ENCODE data around the gene PRSS50. TPM values are rescaled to one million over a fixed set of nuclear protein-coding genes. Genes with fewer than 3 reads are reported as not detected.

Gene PRSS50
- total RNA-seq, 1 donor from 2014 or later: not detected

DNA sequence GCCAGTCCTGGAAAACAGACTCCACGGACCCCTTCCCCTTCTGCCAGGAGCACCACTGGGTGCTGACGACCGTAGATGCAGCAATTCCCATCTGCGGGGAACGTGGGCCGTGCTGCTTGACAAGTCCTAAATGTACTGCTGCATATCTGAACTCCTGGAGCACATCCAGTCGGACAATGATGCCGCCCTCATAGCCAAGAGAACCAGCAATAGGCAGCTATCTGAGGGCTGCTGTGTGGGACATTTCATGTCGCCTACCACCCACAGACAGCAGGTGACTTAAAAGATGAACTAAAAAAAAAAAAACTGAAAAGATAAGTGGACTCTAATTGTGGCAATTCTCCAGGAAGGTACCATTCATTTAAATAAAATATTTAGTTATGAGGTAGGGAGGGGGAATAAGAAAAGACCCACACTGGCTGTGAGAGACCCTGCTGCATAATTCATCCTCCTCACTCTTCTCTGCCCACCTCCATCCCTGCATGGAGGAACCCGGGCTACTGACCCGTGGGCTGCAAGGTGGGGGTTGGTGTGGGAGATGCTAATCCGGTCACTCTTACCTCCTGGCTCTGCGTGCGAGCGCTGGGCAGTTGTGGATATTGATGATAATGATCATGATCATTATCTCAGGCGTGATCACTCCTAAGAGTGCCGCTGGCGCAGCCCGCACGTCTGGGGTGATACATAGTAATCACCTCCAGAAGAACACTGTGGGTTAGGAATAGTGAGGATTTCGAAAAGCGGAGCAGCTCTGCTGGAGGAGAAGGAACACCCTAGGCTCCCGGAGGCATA is 52.5 kb downstream of the PRSS50 start:
- DNase-seq: no peak

DNA sequence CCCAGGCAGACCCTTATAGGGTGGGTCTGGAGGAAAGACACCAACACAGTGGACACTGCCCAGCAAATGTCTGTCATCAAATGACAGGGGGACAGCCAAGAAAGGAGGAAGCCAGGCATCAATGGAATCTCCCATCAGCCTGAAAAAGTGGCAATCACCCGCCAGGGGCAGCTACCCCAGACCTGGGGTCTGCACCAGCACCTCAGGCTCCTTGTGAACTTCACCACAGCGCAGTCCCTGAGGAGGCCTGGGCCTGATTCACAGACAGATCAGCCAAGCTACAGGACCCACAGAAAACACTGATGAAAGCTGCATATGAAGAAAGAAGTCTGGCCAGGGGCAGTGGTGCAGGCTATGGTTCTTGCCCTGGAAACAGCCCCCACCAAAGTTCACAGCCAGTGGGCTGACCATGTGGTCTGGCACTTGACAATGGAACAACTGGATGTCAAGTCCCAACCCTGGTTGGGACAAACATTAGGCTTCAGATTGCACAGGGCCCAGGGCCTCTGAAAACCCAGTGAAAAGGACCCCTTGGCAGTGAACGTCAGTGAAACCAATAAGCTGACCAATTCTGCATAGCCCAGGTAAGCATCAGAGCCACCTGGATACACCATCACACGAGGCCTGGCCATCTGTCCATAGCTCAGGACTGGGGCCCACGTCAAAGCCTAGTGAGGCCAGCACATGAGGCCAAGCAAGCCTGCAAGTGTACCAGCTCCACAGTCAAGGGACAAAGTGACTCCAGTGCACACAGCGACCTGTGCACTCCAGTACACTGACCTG is 53.3 kb downstream of the PRSS50 start:
- Mint-ChIP-seq H3K4me1 (ENCODE audit: low read depth, unreplicated experiment) (peaks cover 25% of the 10 kb centered on the region), H3K27me3 (ENCODE audit: unreplicated experiment) (peaks cover 7% of the 10 kb centered on the region), H3K4me3 (ENCODE audit: unreplicated experiment) (no peak overlapping the region), H3K36me3 (ENCODE audit: unreplicated experiment) (no peaks in the 10 kb centered on the region), H3K27ac (ENCODE audit: unreplicated experiment) (no peak overlapping the region), H3K9me3 (ENCODE audit: unreplicated experiment) (peaks cover 5% of the 10 kb centered on the region)
- DNase-seq: no peak
- TF ChIP-seq, protein P1, sequence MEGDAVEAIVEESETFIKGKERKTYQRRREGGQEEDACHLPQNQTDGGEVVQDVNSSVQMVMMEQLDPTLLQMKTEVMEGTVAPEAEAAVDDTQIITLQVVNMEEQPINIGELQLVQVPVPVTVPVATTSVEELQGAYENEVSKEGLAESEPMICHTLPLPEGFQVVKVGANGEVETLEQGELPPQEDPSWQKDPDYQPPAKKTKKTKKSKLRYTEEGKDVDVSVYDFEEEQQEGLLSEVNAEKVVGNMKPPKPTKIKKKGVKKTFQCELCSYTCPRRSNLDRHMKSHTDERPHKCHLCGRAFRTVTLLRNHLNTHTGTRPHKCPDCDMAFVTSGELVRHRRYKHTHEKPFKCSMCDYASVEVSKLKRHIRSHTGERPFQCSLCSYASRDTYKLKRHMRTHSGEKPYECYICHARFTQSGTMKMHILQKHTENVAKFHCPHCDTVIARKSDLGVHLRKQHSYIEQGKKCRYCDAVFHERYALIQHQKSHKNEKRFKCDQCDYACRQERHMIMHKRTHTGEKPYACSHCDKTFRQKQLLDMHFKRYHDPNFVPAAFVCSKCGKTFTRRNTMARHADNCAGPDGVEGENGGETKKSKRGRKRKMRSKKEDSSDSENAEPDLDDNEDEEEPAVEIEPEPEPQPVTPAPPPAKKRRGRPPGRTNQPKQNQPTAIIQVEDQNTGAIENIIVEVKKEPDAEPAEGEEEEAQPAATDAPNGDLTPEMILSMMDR (IDR thresholded peaks at IDR 0.05; ENCODE audit: partially characterized antibody, unreplicated experiment): no peak

More for the DNA sequence above, 52.5 kb downstream of the PRSS50 start:
- Mint-ChIP-seq H3K4me1 (ENCODE audit: low read depth, unreplicated experiment) (peaks cover 25% of the 10 kb centered on the region), H3K9me3 (ENCODE audit: unreplicated experiment) (peaks cover 5% of the 10 kb centered on the region), H3K27ac (ENCODE audit: unreplicated experiment) (no peak overlapping the region), H3K36me3 (ENCODE audit: unreplicated experiment) (no peaks in the 10 kb centered on the region), H3K27me3 (ENCODE audit: unreplicated experiment) (peaks cover 7% of the 10 kb centered on the region), H3K4me3 (ENCODE audit: unreplicated experiment) (no peak overlapping the region)
- TF ChIP-seq, protein P1 (IDR thresholded peaks at IDR 0.05; ENCODE audit: partially characterized antibody, unreplicated experiment): no peak

DNA sequence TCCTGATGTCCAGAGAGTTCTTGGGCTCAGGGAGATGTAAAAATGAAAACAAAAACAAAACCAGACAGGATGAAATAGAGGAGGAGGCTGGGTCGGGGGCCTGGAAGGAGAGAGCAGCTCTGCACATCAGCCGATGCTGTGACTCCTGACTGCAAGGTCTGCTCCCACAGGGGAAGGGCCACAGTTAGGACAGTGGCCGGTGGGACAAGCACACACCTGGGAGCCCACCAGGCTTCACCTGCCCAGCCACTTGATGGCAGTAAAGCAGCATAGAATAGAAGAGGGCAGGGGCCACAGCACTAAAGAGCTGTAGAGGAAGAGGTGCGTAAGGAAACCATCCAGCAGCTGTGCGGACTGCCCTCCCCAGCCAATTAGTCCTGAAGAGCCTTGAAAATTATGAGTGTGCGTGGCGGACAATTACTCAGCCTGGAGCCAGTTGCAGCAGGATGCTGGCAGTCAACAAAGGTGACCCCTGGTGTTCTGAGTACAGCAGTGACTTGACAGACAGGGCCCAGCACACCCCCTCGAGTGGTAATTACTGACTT is 54.0 kb downstream of the PRSS50 start:
- no peak for DNase-seq
- peaks cover 25% of the 10 kb centered on the region for H3K4me1 Mint-ChIP-seq (ENCODE audit: low read depth, unreplicated experiment)
- peaks cover 7% of the 10 kb centered on the region for H3K27me3 Mint-ChIP-seq (ENCODE audit: unreplicated experiment)

DNA sequence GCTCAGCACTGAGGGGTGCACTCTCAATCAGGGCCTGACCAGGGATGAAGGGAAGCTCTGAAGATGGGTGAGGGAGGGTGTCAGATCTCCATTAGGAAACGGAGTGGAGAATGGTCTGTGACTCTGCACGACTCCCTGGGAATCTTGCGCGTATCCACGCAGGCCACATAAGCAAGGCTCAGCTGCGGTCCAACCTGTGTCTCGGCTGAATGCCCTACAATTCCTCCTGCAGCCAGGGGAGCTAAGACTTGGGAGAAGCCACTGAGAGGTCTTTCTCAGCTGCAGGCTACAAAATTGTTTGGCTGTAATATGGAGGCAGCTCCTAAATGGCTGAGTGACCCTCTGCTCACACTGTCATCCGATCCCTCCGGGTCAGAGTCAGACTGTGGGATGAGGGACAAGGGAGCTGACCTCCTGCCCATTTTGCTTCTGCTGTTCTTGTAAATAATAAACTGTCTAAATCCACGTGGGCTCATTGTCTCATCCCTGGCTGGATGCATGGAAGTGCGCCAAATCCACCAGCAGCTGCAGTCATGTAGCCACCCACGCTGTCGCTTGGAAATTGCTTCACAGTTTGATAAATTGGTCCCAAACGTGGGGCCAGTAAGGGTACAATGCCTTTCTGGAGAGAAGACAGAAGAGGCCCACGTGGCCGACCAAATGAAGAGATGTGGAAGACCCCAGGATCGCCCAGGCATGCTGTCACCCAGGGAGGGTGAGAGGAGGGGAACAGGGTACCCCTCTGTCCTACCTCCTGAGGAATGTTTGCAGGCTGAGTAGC is 54.7 kb downstream of the PRSS50 start:
- no peak overlapping the region for H3K4me3 Mint-ChIP-seq (ENCODE audit: unreplicated experiment)
- peaks cover 19% of the 10 kb centered on the region for H3K4me1 Mint-ChIP-seq (ENCODE audit: low read depth, unreplicated experiment)
- H3K36me3 Mint-ChIP-seq (ENCODE audit: unreplicated experiment): no peaks in the 10 kb centered on the region
- peaks cover 6% of the 10 kb centered on the region for H3K27me3 Mint-ChIP-seq (ENCODE audit: unreplicated experiment)
- DNase-seq: no peak
- TF ChIP-seq, protein P1 (IDR thresholded peaks at IDR 0.05; ENCODE audit: partially characterized antibody, unreplicated experiment): no peak
- H3K9me3 Mint-ChIP-seq (ENCODE audit: unreplicated experiment): peaks cover 4% of the 10 kb centered on the region
- no peak overlapping the region for H3K27ac Mint-ChIP-seq (ENCODE audit: unreplicated experiment)

More for the DNA sequence above, 54.0 kb downstream of the PRSS50 start:
- Mint-ChIP-seq H3K9me3 (ENCODE audit: unreplicated experiment) (peaks cover 5% of the 10 kb centered on the region), H3K36me3 (ENCODE audit: unreplicated experiment) (no peaks in the 10 kb centered on the region), H3K4me3 (ENCODE audit: unreplicated experiment) (no peak overlapping the region), H3K27ac (ENCODE audit: unreplicated experiment) (no peak overlapping the region)
- TF ChIP-seq, protein P1 (IDR thresholded peaks at IDR 0.05; ENCODE audit: partially characterized antibody, unreplicated experiment): no peak

Other genes starting within 250 kb of the PRSS50 start
- gene RTP3, start 219.9 kb downstream of the PRSS50 start, total RNA-seq (ENCODE audit: unreplicated experiment): not detected
- gene LRRC2, start 151.6 kb downstream of the PRSS50 start, total RNA-seq (ENCODE audit: unreplicated experiment): not detected
- not detected for gene FAM240A, start 105.3 kb downstream of the PRSS50 start, total RNA-seq (ENCODE audit: unreplicated experiment)
- 0.51 TPM for gene ALS2CL, start 24.2 kb downstream of the PRSS50 start, total RNA-seq (ENCODE audit: unreplicated experiment)
- not detected for gene TMIE, start 16.5 kb downstream of the PRSS50 start, total RNA-seq (ENCODE audit: unreplicated experiment)
- gene MYL3, start 145.6 kb upstream of the PRSS50 start, total RNA-seq (ENCODE audit: unreplicated experiment): not detected
- gene PTH1R, start 159.9 kb upstream of the PRSS50 start, total RNA-seq (ENCODE audit: unreplicated experiment): 0.29 TPM

Measured in glutamatergic neuron (in vitro differentiated cells).